Thymus (tissue), 11 donors: Measurements from ENCODE around the gene PAXX. TPM values are rescaled to one million over a fixed set of nuclear protein-coding genes. Genes with fewer than 3 reads are reported as not detected.

Experiments
- DNase-seq, 9 donors: peaks; one replicate each; pipeline ENCODE4 v3.0.0-alpha.2; 2013; ENCODE audit warnings: low spot score in 9 of 9, low read depth in 6 of 9, missing footprints in 1 of 9
- H3K27ac ChIP-seq, 2 donors: one replicate each; pipeline ENCODE4 v1.5.1; 2013; ENCODE audit warnings: control low read depth in 1 of 2, low read depth in 1 of 2, low read length in 1 of 2, mild to moderate bottlenecking in 1 of 2, moderate library complexity in 1 of 2
- H3K27me3 ChIP-seq, 2 donors: one replicate each; pipeline ENCODE4 v1.5.1; 2013; ENCODE audit warnings: low read length in 1 of 2; ENCODE audit not compliant: control insufficient read depth in 2 of 2, insufficient read depth in 1 of 2
- H3K36me3 ChIP-seq, 2 donors: one replicate each; pipeline ENCODE4 v1.5.1; 2013; ENCODE audit warnings: low read length in 1 of 2, mild to moderate bottlenecking in 1 of 2, moderate library complexity in 1 of 2; ENCODE audit not compliant: control insufficient read depth in 2 of 2, insufficient read depth in 2 of 2
- H3K4me1 ChIP-seq, 2 donors: one replicate each; pipeline ENCODE4 v1.5.1; 2013; ENCODE audit warnings: low read length in 2 of 2; ENCODE audit not compliant: control insufficient read depth in 2 of 2, insufficient read depth in 2 of 2
- H3K4me3 ChIP-seq, 2 donors: one replicate each; pipeline ENCODE4 v1.5.1; 2013; ENCODE audit warnings: low read length in 2 of 2, control low read depth in 1 of 2, mild to moderate bottlenecking in 1 of 2
- H3K9me3 ChIP-seq, 2 donors: one replicate each; pipeline ENCODE4 v1.5.1; 2013; ENCODE audit warnings: low read length in 1 of 2, mild to moderate bottlenecking in 1 of 2; ENCODE audit not compliant: control insufficient read depth in 2 of 2, insufficient read depth in 1 of 2
- WGBS: extraction: QIAGEN DNeasy Blood & Tissue Kit; methylation state at CpG from one replicate; pipeline ENCODE4 v1.1.7; 2013; 5-methylcytosine and 5-hydroxymethylcytosine counted together
- polyA plus RNA-seq: library from polyadenylated mRNA; stranded (reverse); fragments of 200-250 nt; gene quantifications from one replicate; pipeline ENCODE4 v1.2.3, GENCODE V29; 2013
- total RNA-seq: library from RNA; stranded (reverse); fragments of 120-200 nt; gene quantifications from one replicate; pipeline ENCODE4 v1.2.4, GENCODE V29; 2013
- donor health status: healthy.

The PAXX gene
- total and polyA plus RNA-seq, 2 donors: 68.9 to 431 TPM

GRCh38 chr9:136994180-136994887 is 2.1 kb downstream of the PAXX start:
- Histone ChIP-seq H3K4me3 (peak overlapping the region in 1 of 2 donors; percentile 92), H3K36me3 (peaks cover 8 to 16% of the 10 kb centered on the region in 2 donors), H3K27ac (no peak overlapping the region), H3K27me3 (peaks cover 24 to 74% of the 10 kb centered on the region in 2 donors), H3K4me1 (peaks cover 25 to 57% of the 10 kb centered on the region in 2 donors), H3K9me3 (peaks cover 2 to 27% of the 10 kb centered on the region in 2 donors)
- 89% methylated on average over 54 of the region's 54 CpGs for WGBS
- no peak for DNase-seq

DNA sequence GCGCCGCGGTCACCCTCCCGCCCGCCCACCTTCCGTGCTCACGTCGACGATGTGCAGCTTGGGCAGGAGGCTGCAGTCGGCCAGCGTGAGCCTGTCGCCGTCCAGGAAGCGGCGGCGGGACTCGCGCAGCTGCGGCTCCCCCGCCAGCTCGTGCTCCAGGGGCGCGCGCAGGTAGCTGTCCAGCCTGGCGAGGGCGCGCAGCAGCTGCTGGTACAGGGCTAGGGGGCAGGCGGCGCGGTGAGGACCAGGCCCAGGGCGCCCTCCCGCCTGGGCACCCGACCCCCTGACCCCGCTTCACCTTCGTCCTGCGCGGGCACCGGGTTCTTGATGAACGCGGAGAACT is 2.6 kb downstream of the PAXX start:
- H3K27ac ChIP-seq: no peak overlapping the region
- 73% methylated on average over 40 of the region's 40 CpGs for WGBS
- H3K27me3 ChIP-seq: peaks cover 24 to 71% of the 10 kb centered on the region in 2 donors
- peaks cover 8 to 16% of the 10 kb centered on the region in 2 donors for H3K36me3 ChIP-seq
- H3K9me3 ChIP-seq: peaks cover 2 to 27% of the 10 kb centered on the region in 2 donors
- DNase-seq: no peak
- H3K4me1 ChIP-seq: peaks cover 25 to 58% of the 10 kb centered on the region in 2 donors
- peak overlapping the region; percentile 1 to 58 for H3K4me3 ChIP-seq

DNA sequence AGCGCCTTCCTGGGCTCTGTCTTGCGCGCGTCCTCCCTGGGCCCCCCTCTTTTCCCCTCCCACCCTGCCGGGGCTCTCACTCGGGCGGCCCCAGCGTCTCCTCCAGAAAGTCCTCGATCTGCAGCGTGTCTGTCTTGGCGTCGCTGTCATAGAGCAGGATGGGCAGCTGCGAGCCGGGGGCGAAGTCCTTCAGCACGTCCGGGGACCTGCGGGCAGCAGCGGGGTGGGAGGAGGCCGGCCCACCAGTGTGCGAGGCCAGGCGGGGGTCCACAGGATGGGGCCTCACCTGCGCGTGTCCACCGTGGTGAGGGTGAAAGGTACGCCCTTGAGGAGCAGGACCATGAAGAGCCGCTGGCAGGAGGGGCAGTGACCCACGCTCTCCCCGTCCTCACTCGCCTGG is 3.1 kb downstream of the PAXX start:
- peak overlapping the region in 1 of 2 donors; percentile 27 for H3K27ac ChIP-seq
- H3K27me3 ChIP-seq: peaks cover 23 to 66% of the 10 kb centered on the region in 2 donors
- peaks cover 2 to 27% of the 10 kb centered on the region in 2 donors for H3K9me3 ChIP-seq
- H3K4me1 ChIP-seq: peaks cover 25 to 58% of the 10 kb centered on the region in 2 donors
- peaks cover 8 to 16% of the 10 kb centered on the region in 2 donors for H3K36me3 ChIP-seq
- DNase-seq: no peak
- H3K4me3 ChIP-seq: peak overlapping the region; percentile 1 to 58
- WGBS: 70% methylated on average over 30 of the region's 30 CpGs

GRCh38 chr9:136995772-136996311 is 3.6 kb downstream of the PAXX start:
- H3K4me1 ChIP-seq: peaks cover 25 to 58% of the 10 kb centered on the region in 2 donors
- WGBS: 66% methylated on average over 12 of the region's 12 CpGs

DNA sequence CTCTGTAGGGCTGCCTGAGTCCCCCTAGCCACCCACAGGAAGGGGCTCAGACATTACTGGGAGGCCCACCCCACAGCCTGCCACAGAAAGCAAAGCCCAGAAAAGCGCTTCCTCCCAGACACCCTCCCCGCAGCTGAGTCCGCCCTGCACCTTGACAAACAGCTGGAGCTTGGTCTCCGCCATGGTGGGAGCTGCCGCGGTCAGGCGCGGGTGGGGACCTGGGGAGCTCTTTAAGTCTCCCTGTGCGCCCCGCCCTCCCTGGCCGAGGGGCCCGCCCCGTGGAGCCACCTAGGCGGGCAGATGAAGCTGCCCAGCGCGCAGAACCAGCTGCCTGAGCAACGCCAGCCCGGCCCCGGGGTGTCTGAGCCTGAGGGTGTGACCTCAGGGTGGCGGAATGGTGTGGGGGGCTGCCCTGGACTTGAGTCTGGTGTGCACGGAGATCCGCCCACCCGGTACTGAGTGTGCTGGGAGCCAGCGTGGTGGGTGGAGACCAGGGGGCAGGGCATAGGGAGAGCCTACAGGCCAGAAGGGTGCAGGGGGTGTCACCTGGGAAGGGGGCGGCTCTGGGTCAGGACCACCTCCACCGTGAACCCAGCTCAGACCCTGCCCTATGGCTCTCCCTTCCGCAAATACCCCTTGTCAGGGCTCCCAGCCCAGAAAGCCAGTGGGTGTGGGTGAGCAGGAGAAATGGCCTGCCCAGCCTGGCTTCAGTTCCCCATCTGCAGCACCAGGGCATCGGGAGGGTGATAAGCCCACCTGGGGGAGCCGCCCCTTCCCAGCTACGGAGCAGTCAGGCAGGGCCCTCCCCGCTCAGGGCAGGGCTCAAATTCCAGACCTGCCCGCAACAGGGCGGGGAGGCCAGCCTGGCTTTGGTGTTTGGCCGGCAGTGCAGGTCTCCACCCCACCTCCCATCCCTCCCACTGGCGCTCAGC is 4.4 kb downstream of the PAXX start, which contains the start of gene CLIC3:
CLIC3 (minus strand) TSS at position 208 of the 932 bp plus-strand sequence; CDS start at position 183, 25 bp downstream.
- peaks cover 25 to 58% of the 10 kb centered on the region in 2 donors for H3K4me1 ChIP-seq
- 10% methylated on average over 35 of the region's 35 CpGs for WGBS
- H3K27ac ChIP-seq: peak within 1 kb of the TSS; percentile 53 to 57
- H3K27me3 ChIP-seq: peaks cover 17 to 54% of the 10 kb centered on the region in 2 donors
- peak within 1 kb of the TSS; percentile 26 to 58 for H3K4me3 ChIP-seq
- peak in 8 of 9 donors; percentile 21 to 86 (median 61) for DNase-seq
- peaks cover 8 to 16% of the 10 kb centered on the region in 2 donors for H3K36me3 ChIP-seq
- H3K9me3 ChIP-seq: peaks cover 0 to 19% of the 10 kb centered on the region in 2 donors

More at GRCh38 chr9:136995772-136996311, 3.6 kb downstream of the PAXX start:
- Histone ChIP-seq H3K36me3 (peaks cover 8 to 16% of the 10 kb centered on the region in 2 donors), H3K27me3 (peaks cover 19 to 61% of the 10 kb centered on the region in 2 donors), H3K4me3 (peak overlapping the region; percentile 26 to 58), H3K9me3 (peaks cover 0 to 22% of the 10 kb centered on the region in 2 donors), H3K27ac (peak overlapping the region; percentile 53 to 57)
- DNase-seq: no peak

GRCh38 chr9:136997371-136997770 is 5.1 kb downstream of the PAXX start:
- peaks cover 8 to 16% of the 10 kb centered on the region in 2 donors for H3K36me3 ChIP-seq
- no peak overlapping the region for H3K27ac ChIP-seq
- H3K27me3 ChIP-seq: peaks cover 17 to 54% of the 10 kb centered on the region in 2 donors
- no peak for DNase-seq
- peaks cover 25 to 58% of the 10 kb centered on the region in 2 donors for H3K4me1 ChIP-seq
- peaks cover 0 to 19% of the 10 kb centered on the region in 2 donors for H3K9me3 ChIP-seq
- 62% methylated on average over 10 of the region's 10 CpGs for WGBS
- no peak overlapping the region for H3K4me3 ChIP-seq

GRCh38 chr9:136997830-136998234 is 5.6 kb downstream of the PAXX start:
- peaks cover 17 to 57% of the 10 kb centered on the region in 2 donors for H3K27me3 ChIP-seq
- peak overlapping the region in 1 of 2 donors; percentile 2 for H3K27ac ChIP-seq
- 6% methylated on average over 18 of the region's 18 CpGs for WGBS
- H3K9me3 ChIP-seq: peaks cover 0 to 19% of the 10 kb centered on the region in 2 donors
- no peak for DNase-seq
- no peak overlapping the region for H3K4me3 ChIP-seq
- peaks cover 8 to 16% of the 10 kb centered on the region in 2 donors for H3K36me3 ChIP-seq
- H3K4me1 ChIP-seq: peaks cover 24 to 53% of the 10 kb centered on the region in 2 donors

- H3K27ac ChIP-seq: peak overlapping the region in 1 of 2 donors; percentile 65
- no peak for DNase-seq
- H3K27me3 ChIP-seq: peaks cover 17 to 41% of the 10 kb centered on the region in 2 donors
- no peak overlapping the region for H3K4me3 ChIP-seq
- H3K36me3 ChIP-seq: no peaks in the 10 kb centered on the region
- 56% methylated on average over 10 of the region's 10 CpGs for WGBS
- H3K9me3 ChIP-seq: peaks cover 0 to 21% of the 10 kb centered on the region in 2 donors
- H3K4me1 ChIP-seq: peaks cover 16 to 33% of the 10 kb centered on the region in 2 donors
Observed at GRCh38 chr9:137000177-137000930, 8.1 kb downstream of the PAXX start.
